T1000 (cell line): Measurements from ENCODE around the gene CD226.

Experiments used
- DNase-seq: peaks from one replicate; lab custom pipeline; 2025; ENCODE audit warnings: mixed read lengths; lab: John Stamatoyannopoulos, UW

CD226 gene

GRCh38 chr18:69814861-69815385, 132.8 kb downstream of the CD226 start:
- DNase-seq, result no peak

DNA sequence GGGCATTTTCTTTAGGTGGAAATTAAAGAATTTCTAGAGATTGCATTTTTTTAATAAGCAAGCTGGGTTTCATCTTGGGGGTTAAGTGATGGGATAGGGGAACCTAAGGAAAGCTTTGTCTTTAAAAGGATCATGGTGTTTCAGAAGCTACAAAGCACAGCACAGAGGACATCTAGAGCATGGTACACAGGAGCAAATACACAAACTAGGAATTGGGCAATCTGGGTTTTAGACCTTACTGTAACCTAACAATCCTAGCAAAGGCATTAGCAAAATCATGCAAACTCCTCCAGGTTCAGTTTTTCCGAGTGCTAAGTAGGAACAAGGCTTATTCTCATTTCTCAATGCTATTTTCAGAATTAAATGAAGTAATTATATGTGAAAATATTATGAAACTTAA, 134.1 kb downstream of the CD226 start:
- DNase-seq, result no peak

- DNase-seq, result no peak
Observed at GRCh38 chr18:69808399-69808798, 139.3 kb downstream of the CD226 start.

DNA sequence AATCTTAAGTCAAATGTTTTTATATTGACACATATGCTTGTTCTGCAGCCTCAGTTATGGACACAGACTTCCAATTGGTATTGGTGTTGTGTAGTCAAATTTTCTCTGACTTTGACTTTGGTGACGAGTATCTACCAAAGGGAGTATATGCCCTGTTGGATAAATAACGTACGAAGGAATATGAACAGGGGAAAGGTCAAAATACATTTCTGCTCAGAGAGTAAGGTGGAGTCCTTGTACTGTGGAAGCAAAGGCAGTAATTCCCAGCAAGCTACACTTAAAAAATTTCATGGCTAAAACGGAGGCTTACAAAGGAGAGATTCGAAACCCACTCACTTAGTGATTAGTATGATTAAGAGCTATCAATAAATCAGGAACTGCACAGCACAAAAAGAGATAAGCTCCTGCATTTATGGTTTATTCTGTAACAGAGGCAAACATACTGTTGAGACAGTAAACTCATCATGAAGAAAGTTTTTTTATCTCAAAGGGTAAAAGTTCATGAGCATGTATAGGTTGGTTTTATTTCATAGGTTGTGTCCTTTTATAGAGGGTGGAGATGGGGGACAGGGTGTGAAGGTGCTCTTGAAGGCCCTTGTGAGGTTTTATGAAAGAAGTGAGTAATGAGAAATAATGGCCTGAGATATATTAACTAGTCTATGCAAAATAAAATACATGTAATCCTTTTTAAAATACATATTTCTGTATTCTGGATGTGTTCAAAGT, 142.7 kb downstream of the CD226 start:
- no peak for DNase-seq
